Measurements from ENCODE around the gene BPIFB1. TPM values are rescaled to one million over a fixed set of nuclear protein-coding genes. Genes with fewer than 3 reads are reported as not detected.

Gene BPIFB1
- total and polyA plus RNA-seq, 2 of the 13 experiments (the other 11 are each of a cell fraction or from before 2014, with no cell fraction given), result 0.82 to 4.4 TPM

DNA sequence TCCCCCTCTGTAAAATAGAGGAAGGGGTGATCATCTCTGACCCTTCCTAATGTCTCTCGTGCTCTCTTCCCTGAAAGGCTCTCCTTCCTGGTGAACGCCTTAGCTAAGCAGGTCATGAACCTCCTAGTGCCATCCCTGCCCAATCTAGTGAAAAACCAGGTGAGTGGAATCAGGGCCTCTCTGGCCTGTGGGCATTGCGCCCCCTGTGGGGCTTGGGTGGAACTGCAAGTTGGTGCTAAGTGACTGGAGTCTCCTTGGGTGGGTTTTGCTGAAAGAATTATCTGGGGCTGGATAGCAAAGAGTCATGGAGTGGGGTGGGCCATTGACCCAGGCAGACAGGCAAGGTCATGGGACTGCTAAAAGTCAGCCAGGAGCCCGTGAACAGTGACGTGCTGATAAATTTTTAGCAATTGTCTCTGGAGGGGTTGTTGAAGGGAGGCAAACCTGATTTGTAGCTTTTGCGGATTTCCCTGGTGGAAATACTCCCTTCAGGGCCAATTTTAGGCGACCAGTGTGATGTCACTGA is 8.9 kb downstream of the BPIFB1 start (continued):
- TF ChIP-seq, protein P1, sequence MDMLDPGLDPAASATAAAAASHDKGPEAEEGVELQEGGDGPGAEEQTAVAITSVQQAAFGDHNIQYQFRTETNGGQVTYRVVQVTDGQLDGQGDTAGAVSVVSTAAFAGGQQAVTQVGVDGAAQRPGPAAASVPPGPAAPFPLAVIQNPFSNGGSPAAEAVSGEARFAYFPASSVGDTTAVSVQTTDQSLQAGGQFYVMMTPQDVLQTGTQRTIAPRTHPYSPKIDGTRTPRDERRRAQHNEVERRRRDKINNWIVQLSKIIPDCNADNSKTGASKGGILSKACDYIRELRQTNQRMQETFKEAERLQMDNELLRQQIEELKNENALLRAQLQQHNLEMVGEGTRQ (IDR thresholded peaks at IDR 0.05; ENCODE audit: low read depth, low read length), result no peak
- TF ChIP-seq, protein P1 (CRISPR knock-in tag; IDR thresholded peaks at IDR 0.05; ENCODE audit: borderline replicate concordance), result no peak
- TF ChIP-seq POLR2AphosphoS5 (IDR thresholded peaks at IDR 0.05; ENCODE audit: low read depth, low read length) (no peak), PRMT3 (CRISPR knock-in tag; IDR thresholded peaks at IDR 0.05; ENCODE audit: borderline replicate concordance, low read depth) (no peak), ZFYVE20 (CRISPR knock-in tag; IDR thresholded peaks at IDR 0.05; ENCODE audit: borderline replicate concordance, low read depth) (no peak), POLR2A (IDR thresholded peaks at IDR 0.05; ENCODE audit: insufficient read depth in 1 of 2, low read depth in 2 of 2, low read length in 2 of 2) (no peak), ZBTB8A (CRISPR knock-in tag; IDR thresholded peaks at IDR 0.05; ENCODE audit: borderline replicate concordance, low read depth) (no peak), HOXA7 (CRISPR knock-in tag; IDR thresholded peaks at IDR 0.05) (no peak), RELA (CRISPR knock-in tag; IDR thresholded peaks at IDR 0.05) (no peak), ZNF788 (CRISPR knock-in tag; IDR thresholded peaks at IDR 0.05; ENCODE audit: borderline replicate concordance) (peak; percentile 69; the same call in 1 of the 2 replicates)
- TF ChIP-seq, protein P2, sequence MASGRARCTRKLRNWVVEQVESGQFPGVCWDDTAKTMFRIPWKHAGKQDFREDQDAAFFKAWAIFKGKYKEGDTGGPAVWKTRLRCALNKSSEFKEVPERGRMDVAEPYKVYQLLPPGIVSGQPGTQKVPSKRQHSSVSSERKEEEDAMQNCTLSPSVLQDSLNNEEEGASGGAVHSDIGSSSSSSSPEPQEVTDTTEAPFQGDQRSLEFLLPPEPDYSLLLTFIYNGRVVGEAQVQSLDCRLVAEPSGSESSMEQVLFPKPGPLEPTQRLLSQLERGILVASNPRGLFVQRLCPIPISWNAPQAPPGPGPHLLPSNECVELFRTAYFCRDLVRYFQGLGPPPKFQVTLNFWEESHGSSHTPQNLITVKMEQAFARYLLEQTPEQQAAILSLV (CRISPR knock-in tag; IDR thresholded peaks at IDR 0.05; ENCODE audit: borderline replicate concordance), result peak; percentile 48; the same call in 1 of the 2 replicates
- TF ChIP-seq, protein P3, sequence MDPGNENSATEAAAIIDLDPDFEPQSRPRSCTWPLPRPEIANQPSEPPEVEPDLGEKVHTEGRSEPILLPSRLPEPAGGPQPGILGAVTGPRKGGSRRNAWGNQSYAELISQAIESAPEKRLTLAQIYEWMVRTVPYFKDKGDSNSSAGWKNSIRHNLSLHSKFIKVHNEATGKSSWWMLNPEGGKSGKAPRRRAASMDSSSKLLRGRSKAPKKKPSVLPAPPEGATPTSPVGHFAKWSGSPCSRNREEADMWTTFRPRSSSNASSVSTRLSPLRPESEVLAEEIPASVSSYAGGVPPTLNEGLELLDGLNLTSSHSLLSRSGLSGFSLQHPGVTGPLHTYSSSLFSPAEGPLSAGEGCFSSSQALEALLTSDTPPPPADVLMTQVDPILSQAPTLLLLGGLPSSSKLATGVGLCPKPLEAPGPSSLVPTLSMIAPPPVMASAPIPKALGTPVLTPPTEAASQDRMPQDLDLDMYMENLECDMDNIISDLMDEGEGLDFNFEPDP (CRISPR knock-in tag; conservative IDR thresholded peaks at IDR 0.05), result no peak
- TF ChIP-seq, protein P4, sequence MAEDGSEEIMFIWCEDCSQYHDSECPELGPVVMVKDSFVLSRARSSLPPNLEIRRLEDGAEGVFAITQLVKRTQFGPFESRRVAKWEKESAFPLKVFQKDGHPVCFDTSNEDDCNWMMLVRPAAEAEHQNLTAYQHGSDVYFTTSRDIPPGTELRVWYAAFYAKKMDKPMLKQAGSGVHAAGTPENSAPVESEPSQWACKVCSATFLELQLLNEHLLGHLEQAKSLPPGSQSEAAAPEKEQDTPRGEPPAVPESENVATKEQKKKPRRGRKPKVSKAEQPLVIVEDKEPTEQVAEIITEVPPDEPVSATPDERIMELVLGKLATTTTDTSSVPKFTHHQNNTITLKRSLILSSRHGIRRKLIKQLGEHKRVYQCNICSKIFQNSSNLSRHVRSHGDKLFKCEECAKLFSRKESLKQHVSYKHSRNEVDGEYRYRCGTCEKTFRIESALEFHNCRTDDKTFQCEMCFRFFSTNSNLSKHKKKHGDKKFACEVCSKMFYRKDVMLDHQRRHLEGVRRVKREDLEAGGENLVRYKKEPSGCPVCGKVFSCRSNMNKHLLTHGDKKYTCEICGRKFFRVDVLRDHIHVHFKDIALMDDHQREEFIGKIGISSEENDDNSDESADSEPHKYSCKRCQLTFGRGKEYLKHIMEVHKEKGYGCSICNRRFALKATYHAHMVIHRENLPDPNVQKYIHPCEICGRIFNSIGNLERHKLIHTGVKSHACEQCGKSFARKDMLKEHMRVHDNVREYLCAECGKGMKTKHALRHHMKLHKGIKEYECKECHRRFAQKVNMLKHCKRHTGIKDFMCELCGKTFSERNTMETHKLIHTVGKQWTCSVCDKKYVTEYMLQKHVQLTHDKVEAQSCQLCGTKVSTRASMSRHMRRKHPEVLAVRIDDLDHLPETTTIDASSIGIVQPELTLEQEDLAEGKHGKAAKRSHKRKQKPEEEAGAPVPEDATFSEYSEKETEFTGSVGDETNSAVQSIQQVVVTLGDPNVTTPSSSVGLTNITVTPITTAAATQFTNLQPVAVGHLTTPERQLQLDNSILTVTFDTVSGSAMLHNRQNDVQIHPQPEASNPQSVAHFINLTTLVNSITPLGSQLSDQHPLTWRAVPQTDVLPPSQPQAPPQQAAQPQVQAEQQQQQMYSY (CRISPR knock-in tag; IDR thresholded peaks at IDR 0.05), result no peak
- TF ChIP-seq, protein P5, sequence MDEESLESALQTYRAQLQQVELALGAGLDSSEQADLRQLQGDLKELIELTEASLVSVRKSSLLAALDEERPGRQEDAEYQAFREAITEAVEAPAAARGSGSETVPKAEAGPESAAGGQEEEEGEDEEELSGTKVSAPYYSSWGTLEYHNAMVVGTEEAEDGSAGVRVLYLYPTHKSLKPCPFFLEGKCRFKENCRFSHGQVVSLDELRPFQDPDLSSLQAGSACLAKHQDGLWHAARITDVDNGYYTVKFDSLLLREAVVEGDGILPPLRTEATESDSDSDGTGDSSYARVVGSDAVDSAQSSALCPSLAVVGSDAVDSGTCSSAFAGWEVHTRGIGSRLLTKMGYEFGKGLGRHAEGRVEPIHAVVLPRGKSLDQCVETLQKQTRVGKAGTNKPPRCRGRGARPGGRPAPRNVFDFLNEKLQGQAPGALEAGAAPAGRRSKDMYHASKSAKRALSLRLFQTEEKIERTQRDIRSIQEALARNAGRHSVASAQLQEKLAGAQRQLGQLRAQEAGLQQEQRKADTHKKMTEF (CRISPR knock-in tag; IDR thresholded peaks at IDR 0.05), result 0 out of 2 replicates have a peak, but pooled peaks have one; percentile 31
- TF ChIP-seq, protein P6, sequence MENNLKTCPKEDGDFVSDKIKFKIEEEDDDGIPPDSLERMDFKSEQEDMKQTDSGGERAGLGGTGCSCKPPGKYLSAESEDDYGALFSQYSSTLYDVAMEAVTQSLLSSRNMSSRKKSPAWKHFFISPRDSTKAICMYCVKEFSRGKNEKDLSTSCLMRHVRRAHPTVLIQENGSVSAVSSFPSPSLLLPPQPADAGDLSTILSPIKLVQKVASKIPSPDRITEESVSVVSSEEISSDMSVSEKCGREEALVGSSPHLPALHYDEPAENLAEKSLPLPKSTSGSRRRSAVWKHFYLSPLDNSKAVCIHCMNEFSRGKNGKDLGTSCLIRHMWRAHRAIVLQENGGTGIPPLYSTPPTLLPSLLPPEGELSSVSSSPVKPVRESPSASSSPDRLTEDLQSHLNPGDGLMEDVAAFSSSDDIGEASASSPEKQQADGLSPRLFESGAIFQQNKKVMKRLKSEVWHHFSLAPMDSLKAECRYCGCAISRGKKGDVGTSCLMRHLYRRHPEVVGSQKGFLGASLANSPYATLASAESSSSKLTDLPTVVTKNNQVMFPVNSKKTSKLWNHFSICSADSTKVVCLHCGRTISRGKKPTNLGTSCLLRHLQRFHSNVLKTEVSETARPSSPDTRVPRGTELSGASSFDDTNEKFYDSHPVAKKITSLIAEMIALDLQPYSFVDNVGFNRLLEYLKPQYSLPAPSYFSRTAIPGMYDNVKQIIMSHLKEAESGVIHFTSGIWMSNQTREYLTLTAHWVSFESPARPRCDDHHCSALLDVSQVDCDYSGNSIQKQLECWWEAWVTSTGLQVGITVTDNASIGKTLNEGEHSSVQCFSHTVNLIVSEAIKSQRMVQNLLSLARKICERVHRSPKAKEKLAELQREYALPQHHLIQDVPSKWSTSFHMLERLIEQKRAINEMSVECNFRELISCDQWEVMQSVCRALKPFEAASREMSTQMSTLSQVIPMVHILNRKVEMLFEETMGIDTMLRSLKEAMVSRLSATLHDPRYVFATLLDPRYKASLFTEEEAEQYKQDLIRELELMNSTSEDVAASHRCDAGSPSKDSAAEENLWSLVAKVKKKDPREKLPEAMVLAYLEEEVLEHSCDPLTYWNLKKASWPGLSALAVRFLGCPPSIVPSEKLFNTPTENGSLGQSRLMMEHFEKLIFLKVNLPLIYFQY (CRISPR knock-in tag; IDR thresholded peaks at IDR 0.05; ENCODE audit: borderline replicate concordance), result 0 out of 2 replicates have a peak, but pooled peaks have one; percentile 47

All from HepG2 (cell line).